ENCODE results near the gene LRRC8C. TPM values are rescaled to one million over a fixed set of nuclear protein-coding genes. Genes with fewer than 3 reads are reported as not detected.
"Not testable (repeated sequence)": the region's sequence is repeated elsewhere in the genome, so short reads cannot be mapped to it uniquely, and the experiment has no call there.

LRRC8C gene
- total RNA-seq, 6 experiments from 2014 or later, result 0.53 to 2.0 (median 1.2) TPM

GRCh38 chr1:89622895-89623294 is 10.0 kb upstream of the LRRC8C start:
- intact Hi-C loops (cut with DNase I), result no loop called here

GRCh38 chr1:89624314-89624713 is 8.6 kb upstream of the LRRC8C start:
- no peak for ATAC-seq
- Histone ChIP-seq H3K4me3 (no peak overlapping the region), H3K9me3 (no peaks in the 10 kb centered on the region), H3K4me1 (no peaks in the 10 kb centered on the region), H3K27ac (no peak overlapping the region), H3K36me3 (no peaks in the 10 kb centered on the region), H3K27me3 (no peaks in the 10 kb centered on the region)
- TF ChIP-seq POLR2A (IDR thresholded peaks at IDR 0.05) (no peak), CTCF (IDR thresholded peaks at IDR 0.05) (no peak)
- 53% methylated on average over 1 of the region's 1 CpG for WGBS (ENCODE audit: insufficient coverage, low coverage, low lambda C conversion rate, missing lambda C conversion rate)
- no peak for DNase-seq
- intact Hi-C loops (cut with DNase I), result no loop called here

More at GRCh38 chr1:89622895-89623294, 10.0 kb upstream of the LRRC8C start:
- Histone ChIP-seq H3K4me1 (no peaks in the 10 kb centered on the region), H3K9me3 (no peaks in the 10 kb centered on the region), H3K27me3 (no peaks in the 10 kb centered on the region), H3K27ac (no peak overlapping the region), H3K4me3 (no peak overlapping the region), H3K36me3 (no peaks in the 10 kb centered on the region)
- WGBS (ENCODE audit: insufficient coverage, low coverage, low lambda C conversion rate, missing lambda C conversion rate), result 62% methylated on average over 3 of the region's 3 CpGs
- TF ChIP-seq POLR2A (IDR thresholded peaks at IDR 0.05) (no peak), CTCF (IDR thresholded peaks at IDR 0.05) (peak in 1 of 4 donors; percentile 3)
- ATAC-seq (no peak), DNase-seq (no peak)

- intact Hi-C loops (cut with DNase I), result no loop called here
- Histone ChIP-seq H3K9me3 (no peaks in the 10 kb centered on the region), H3K36me3 (no peaks in the 10 kb centered on the region), H3K27ac (no peak overlapping the region), H3K4me1 (no peaks in the 10 kb centered on the region), H3K4me3 (no peak overlapping the region), H3K27me3 (no peaks in the 10 kb centered on the region)
- peak in 3 of 4 donors; percentile 20 to 63 (median 43) for ATAC-seq
- TF ChIP-seq POLR2A (IDR thresholded peaks at IDR 0.05), result no peak
- no peak for TF ChIP-seq CTCF (IDR thresholded peaks at IDR 0.05)
- WGBS (ENCODE audit: insufficient coverage, low coverage, low lambda C conversion rate, missing lambda C conversion rate), result 65% methylated on average over 4 of the region's 4 CpGs
- no peak for DNase-seq
Measured at GRCh38 chr1:89624715-89625323, 8.1 kb upstream of the LRRC8C start.

GRCh38 chr1:89627596-89627962 is 5.3 kb upstream of the LRRC8C start:
- no peak overlapping the region for H3K4me3 ChIP-seq
- no peak overlapping the region for H3K27ac ChIP-seq
- H3K9me3 ChIP-seq, result no peaks in the 10 kb centered on the region
- no peaks in the 10 kb centered on the region for H3K4me1 ChIP-seq
- H3K36me3 ChIP-seq, result no peaks in the 10 kb centered on the region
- no peaks in the 10 kb centered on the region for H3K27me3 ChIP-seq
- intact Hi-C loops (cut with DNase I), result no loop called here
- DNase-seq (no peak), ATAC-seq (no peak)
- no peak for TF ChIP-seq CTCF (IDR thresholded peaks at IDR 0.05)
- no peak for TF ChIP-seq POLR2A (IDR thresholded peaks at IDR 0.05)

GRCh38 chr1:89629146-89629545 is 3.8 kb upstream of the LRRC8C start:
- no peak overlapping the region for H3K27ac ChIP-seq
- no peak for TF ChIP-seq CTCF (IDR thresholded peaks at IDR 0.05)
- TF ChIP-seq POLR2A (IDR thresholded peaks at IDR 0.05), result no peak
- no peak overlapping the region for H3K4me3 ChIP-seq
- H3K27me3 ChIP-seq, result no peaks in the 10 kb centered on the region
- 62% methylated on average over 2 of the region's 2 CpGs for WGBS (ENCODE audit: insufficient coverage, low coverage, low lambda C conversion rate, missing lambda C conversion rate)
- intact Hi-C loops (cut with DNase I), result no loop called here
- H3K36me3 ChIP-seq, result no peaks in the 10 kb centered on the region
- no peak for ATAC-seq
- no peaks in the 10 kb centered on the region for H3K4me1 ChIP-seq
- no peaks in the 10 kb centered on the region for H3K9me3 ChIP-seq
- no peak for DNase-seq

GRCh38 chr1:89629600-89629999 is 3.3 kb upstream of the LRRC8C start:
- DNase-seq; intact Hi-C loops (cut with DNase I); H3K4me3 ChIP-seq; H3K27ac ChIP-seq; ATAC-seq; H3K27me3 ChIP-seq; H3K4me1 ChIP-seq; H3K9me3 ChIP-seq; H3K36me3 ChIP-seq: not testable (repeated sequence)
- 100% methylated on average over 2 of the region's 2 CpGs for WGBS (ENCODE audit: insufficient coverage, low coverage, low lambda C conversion rate, missing lambda C conversion rate)

Measured in right lobe of liver (tissue), 6 donors.